ENCODE data around the gene THUMPD2. TPM values are rescaled to one million over a fixed set of nuclear protein-coding genes. Genes with fewer than 3 reads are reported as not detected.

Gene THUMPD2
- total RNA-seq, 1 experiment from 2014 or later, result 17.2 TPM

DNA sequence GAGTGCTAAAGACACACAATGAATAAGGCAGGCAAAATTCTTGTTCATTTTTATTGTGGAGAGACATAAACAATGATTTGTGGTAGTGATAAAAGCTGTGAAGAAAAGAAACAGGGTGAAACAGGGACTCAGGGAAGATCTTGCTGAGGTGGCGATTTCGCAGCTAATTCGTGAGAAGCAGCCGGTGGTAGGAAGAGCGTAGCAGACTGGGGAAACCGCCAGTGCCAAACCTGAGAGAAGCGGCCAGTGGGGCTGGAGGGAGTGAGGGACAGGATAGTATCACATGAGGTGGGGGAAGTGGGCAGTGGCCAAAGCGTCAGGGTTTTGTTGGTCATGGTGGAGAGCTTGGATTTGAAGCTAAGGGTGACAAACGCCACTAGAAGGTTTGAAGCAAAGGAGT is 71.1 kb downstream of the THUMPD2 start:
- no peaks in the 10 kb centered on the region for H3K27me3 Mint-ChIP-seq (ENCODE audit: insufficient read depth, unreplicated experiment)
- no peak for DNase-seq (ENCODE audit: unreplicated experiment)
- no peak overlapping the region for H3K4me3 Mint-ChIP-seq (ENCODE audit: unreplicated experiment)
- no peak for TF ChIP-seq CTCF (IDR thresholded peaks at IDR 0.05; ENCODE audit: unreplicated experiment)
- BruUV-seq (replicated peaks), result no TSS peak
- no peak overlapping the region for H3K27ac Mint-ChIP-seq (ENCODE audit: low read depth, unreplicated experiment)
- no peaks in the 10 kb centered on the region for H3K36me3 Mint-ChIP-seq (ENCODE audit: insufficient read depth, unreplicated experiment)
- H3K9me3 Mint-ChIP-seq (ENCODE audit: unreplicated experiment), result no peaks in the 10 kb centered on the region
- no peaks in the 10 kb centered on the region for H3K4me1 Mint-ChIP-seq (ENCODE audit: insufficient read depth, unreplicated experiment)
- CTCF ChIA-PET, result interaction anchor here (0.6 to 1.3 kb wide), 2 partner anchors 11 to 172 kb away, joined by 3 read pairs; no protein-coding TSS in a partner anchor
- POLR2A ChIA-PET, result interaction anchor here (0.6 kb wide), 1 partner anchor 19 kb away, joined by 3 read pairs; no protein-coding TSS in a partner anchor
- intact Hi-C loops (cut with micrococcal nuclease), result no loop called here

- H3K36me3 Mint-ChIP-seq (ENCODE audit: insufficient read depth, unreplicated experiment), result no peaks in the 10 kb centered on the region
- H3K9me3 Mint-ChIP-seq (ENCODE audit: unreplicated experiment), result peaks cover 4% of the 10 kb centered on the region
- intact Hi-C loops (cut with micrococcal nuclease), result no loop called here
- no peak for TF ChIP-seq CTCF (IDR thresholded peaks at IDR 0.05; ENCODE audit: unreplicated experiment)
- DNase-seq (ENCODE audit: unreplicated experiment), result no peak
- H3K4me3 Mint-ChIP-seq (ENCODE audit: unreplicated experiment), result no peak overlapping the region
- no peak overlapping the region for H3K27ac Mint-ChIP-seq (ENCODE audit: low read depth, unreplicated experiment)
- no peaks in the 10 kb centered on the region for H3K27me3 Mint-ChIP-seq (ENCODE audit: insufficient read depth, unreplicated experiment)
- no peaks in the 10 kb centered on the region for H3K4me1 Mint-ChIP-seq (ENCODE audit: insufficient read depth, unreplicated experiment)
- ChIA-PET CTCF (interaction anchor here (0.6 to 2.8 kb wide), 2 partner anchors 10 to 608 kb away, joined by 3 to 13 read pairs; no protein-coding TSS in a partner anchor), POLR2A (no interaction called here)
- BruUV-seq (replicated peaks), result no TSS peak
Measured at GRCh38 chr2:39706945-39707344, 72.1 kb downstream of the THUMPD2 start.

DNA sequence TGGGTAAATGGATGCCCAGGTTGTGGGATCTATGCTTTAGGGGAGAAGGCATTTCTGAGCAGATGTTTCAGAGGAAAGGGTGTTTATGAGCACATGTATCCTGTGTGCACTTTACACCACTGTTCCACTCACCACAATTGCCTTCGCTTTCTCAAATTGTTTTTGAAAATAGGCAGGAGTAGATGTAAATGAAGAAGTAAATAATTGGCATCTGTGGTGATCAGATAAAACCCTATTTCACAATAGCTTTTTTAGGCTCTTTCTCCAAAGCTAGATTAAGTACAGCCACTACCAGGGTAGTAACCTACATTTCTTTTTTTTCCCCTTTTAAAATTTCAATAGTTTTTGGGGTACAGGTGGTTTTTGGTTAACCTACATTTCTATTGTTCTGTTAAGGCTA is 72.7 kb downstream of the THUMPD2 start:
- ChIA-PET CTCF (interaction anchor here (0.6 to 2.8 kb wide), 4 partner anchors 9 to 607 kb away, joined by 3 to 13 read pairs (median 3); no protein-coding TSS in a partner anchor), POLR2A (no interaction called here)
- intact Hi-C loops (cut with micrococcal nuclease), result no loop called here
- no peaks in the 10 kb centered on the region for H3K27me3 Mint-ChIP-seq (ENCODE audit: insufficient read depth, unreplicated experiment)
- TF ChIP-seq CTCF (IDR thresholded peaks at IDR 0.05; ENCODE audit: unreplicated experiment), result no peak
- H3K36me3 Mint-ChIP-seq (ENCODE audit: insufficient read depth, unreplicated experiment), result no peaks in the 10 kb centered on the region
- no peak overlapping the region for H3K4me3 Mint-ChIP-seq (ENCODE audit: unreplicated experiment)
- no peak overlapping the region for H3K27ac Mint-ChIP-seq (ENCODE audit: low read depth, unreplicated experiment)
- DNase-seq (ENCODE audit: unreplicated experiment), result no peak
- no peaks in the 10 kb centered on the region for H3K4me1 Mint-ChIP-seq (ENCODE audit: insufficient read depth, unreplicated experiment)
- peaks cover 10% of the 10 kb centered on the region for H3K9me3 Mint-ChIP-seq (ENCODE audit: unreplicated experiment)
- no TSS peak for BruUV-seq (replicated peaks)

DNA sequence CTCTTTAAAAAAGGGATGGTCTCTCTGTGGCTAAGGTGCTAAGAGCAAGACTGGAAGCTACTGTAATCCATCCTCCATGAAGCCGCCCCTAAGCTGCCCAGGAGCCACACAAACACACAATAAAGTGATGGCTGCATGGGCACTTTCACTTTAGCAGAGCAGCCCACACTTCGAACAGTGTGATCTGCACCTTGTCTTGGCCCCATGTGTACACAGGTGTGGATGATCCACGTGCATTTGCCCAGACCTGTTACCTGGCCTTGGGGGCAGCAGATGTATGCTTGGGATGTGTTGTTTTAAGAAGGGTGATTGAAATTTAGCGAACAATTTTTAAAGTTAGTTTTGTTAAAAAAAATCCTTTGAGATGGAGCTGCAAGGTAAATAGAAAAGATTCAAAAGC is 73.4 kb downstream of the THUMPD2 start:
- no TSS peak for BruUV-seq (replicated peaks)
- Mint-ChIP-seq H3K9me3 (ENCODE audit: unreplicated experiment) (peaks cover 16% of the 10 kb centered on the region), H3K27ac (ENCODE audit: low read depth, unreplicated experiment) (no peak overlapping the region), H3K36me3 (ENCODE audit: insufficient read depth, unreplicated experiment) (no peaks in the 10 kb centered on the region), H3K27me3 (ENCODE audit: insufficient read depth, unreplicated experiment) (no peaks in the 10 kb centered on the region), H3K4me3 (ENCODE audit: unreplicated experiment) (no peak overlapping the region), H3K4me1 (ENCODE audit: insufficient read depth, unreplicated experiment) (no peaks in the 10 kb centered on the region)
- no peak for TF ChIP-seq CTCF (IDR thresholded peaks at IDR 0.05; ENCODE audit: unreplicated experiment)
- ChIA-PET CTCF (interaction anchor here (0.6 to 2.8 kb wide), 3 partner anchors 9 to 592 kb away, joined by 3 to 13 read pairs (median 3); no protein-coding TSS in a partner anchor), POLR2A (interaction anchor here (0.9 kb wide), 1 partner anchor 9 kb away, joined by 3 read pairs; no protein-coding TSS in a partner anchor)
- intact Hi-C loops (cut with micrococcal nuclease), result no loop called here
- DNase-seq (ENCODE audit: unreplicated experiment), result no peak
